HG03060 (cell line): ENCODE measurements around the gene ITGA11.

ENCODE experiments used
- ATAC-seq: cut with Tn5 transposase; IDR thresholded peaks from one replicate; pipeline ENCODE4 v1.9.1; 2021; ENCODE audit warnings: low read depth, moderate number of reproducible peaks; ENCODE audit not compliant: unreplicated experiment

ITGA11 gene

DNA sequence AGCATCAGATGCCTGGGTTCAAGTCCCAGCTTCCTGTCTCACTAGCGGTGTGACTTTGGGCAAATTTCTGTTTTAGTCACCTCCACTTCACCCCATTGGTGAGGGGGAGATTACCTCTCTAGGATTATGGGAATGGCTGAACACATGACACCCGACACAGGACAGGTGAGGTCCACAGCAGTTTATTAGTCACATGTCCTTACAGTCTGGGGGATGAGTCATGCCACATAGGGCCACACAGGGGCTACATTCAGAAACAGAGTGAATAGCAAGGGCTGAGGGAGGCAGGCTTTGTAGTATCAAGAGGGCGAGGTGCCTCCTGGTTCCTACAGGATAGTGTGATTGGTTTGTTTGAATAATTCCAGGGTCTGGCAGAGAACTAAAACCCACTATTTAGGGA, 15.2 kb upstream of the ITGA11 start:
- ATAC-seq = no peak

DNA sequence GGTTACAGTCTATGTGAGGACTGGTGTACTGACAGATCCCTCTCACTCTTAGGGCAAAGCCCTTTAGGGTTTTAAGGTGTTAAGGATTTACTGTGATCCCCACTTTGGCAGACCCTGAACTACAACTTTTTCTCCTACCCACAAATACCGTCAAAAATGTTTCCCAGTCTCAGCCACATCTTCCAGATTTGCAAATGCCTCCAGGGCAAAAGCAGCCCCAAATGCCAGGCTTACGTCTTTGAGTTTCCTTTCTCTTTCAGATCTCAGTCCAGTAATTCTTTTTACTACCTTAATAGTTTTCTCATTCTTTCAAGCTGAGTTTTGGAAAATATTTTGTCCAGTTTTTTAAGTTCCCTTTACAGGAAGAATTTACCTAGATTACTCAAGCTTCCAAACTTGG, 13.4 kb upstream of the ITGA11 start:
- ATAC-seq = no peak

DNA sequence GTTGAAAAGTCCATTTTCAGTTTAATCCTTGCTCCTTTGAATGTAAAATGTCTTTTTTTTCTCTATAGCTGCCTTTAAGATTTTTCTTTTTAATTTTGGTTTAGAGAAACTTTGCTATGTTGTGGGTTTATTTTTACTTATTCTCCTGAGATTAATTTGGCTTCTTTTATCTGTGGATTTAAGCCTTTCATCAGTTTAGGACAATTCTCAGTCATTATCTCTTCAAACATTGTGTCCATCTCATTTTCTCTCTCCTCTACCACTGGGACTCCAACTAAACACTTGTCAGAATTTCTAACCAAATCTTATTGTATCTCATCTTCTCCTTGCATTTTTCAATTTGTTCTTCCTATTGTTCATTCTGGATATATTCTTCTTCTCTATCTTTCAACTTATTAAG, 12.4 kb upstream of the ITGA11 start:
- ATAC-seq = no peak

DNA sequence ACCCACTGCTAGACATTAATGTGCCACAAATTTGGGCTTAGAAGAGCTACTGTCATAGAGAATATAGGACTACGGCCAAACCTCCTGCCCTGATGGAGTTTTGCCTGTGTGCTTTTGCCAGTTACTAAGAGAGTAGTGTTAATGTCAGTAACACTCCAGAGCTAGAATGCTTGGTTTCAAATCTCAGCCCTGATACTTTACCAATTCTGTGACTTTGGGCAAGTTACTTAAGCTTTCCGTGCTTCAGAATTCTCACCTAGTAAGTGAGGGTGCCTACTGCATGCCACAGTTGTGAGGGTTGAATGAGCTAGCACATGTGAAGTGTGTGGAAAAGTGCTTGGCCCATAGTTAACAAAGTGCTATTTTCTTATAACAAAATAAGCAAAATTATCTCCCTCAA, 10.9 kb upstream of the ITGA11 start:
- ATAC-seq = no peak

DNA sequence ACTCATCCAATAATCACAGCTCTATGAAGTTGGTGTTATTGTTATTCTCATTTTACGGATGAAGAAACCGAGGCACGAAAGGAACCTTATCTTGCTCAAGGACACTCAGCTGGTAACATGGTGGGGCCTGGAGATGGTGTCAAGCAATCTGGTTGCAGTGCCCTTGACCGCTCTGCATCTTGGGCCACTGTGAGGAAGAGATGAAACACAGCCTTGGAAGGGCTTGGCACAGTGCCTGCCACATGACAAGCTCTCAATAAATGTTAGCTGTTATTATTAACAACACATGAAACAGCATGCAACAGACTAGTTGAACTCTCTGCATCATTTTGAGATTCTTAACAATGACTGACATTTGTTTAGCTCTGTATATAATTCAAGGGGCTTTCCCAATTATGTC, 10.1 kb upstream of the ITGA11 start:
- ATAC-seq = no peak

DNA sequence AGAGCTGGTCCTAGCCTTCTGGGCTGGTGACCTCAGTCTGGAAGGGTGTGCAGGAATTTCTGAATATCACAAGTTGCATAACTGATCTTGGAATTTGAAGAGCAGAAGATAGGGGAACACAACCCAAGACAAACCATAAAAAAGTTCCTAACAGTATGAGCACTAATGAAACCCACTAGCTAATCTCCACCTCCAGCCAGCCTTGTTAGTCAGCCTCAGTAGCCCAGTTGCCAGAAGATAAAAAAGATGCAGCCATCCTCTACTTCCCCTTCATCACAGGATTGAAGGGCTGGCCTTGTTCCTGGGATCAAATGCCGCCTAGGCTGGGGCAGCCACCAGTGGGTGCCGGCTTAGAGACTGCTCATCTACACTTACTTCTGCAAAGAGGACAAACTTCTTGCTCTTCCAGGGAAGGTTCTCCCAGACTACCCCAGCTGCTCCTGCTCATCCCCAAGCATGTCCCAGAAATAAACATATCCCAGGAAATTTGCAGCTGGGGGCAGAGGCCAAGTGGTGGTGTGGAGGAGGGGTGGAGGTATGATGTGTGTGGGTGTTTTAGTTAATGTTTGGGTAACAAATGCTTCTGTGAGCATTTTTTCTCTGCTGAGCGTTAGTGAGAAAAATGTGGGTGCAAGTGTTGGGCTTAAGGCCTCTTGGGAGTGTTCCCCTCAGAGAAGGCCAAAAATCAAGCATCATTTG, 9.2 kb upstream of the ITGA11 start:
- ATAC-seq = no peak

DNA sequence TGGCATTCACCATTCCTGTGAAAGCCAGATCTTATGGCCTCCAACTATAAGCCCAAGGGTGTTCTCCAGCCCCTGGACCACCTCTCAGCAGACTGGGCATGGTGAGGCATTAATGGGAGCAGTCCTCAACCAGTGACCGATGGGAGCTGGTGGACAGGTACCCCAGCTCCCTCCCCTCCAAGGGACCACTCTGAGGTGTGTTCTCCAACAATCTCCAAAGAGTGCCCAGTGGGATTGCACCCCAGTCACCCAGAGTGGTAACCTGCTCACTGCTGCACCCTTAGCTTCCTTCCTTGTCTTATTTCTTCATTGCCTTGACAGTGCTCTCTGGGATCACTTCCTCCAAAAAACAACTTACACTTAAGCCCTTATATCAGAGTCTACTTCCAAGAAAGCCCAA, 8.2 kb upstream of the ITGA11 start:
- ATAC-seq = no peak

DNA sequence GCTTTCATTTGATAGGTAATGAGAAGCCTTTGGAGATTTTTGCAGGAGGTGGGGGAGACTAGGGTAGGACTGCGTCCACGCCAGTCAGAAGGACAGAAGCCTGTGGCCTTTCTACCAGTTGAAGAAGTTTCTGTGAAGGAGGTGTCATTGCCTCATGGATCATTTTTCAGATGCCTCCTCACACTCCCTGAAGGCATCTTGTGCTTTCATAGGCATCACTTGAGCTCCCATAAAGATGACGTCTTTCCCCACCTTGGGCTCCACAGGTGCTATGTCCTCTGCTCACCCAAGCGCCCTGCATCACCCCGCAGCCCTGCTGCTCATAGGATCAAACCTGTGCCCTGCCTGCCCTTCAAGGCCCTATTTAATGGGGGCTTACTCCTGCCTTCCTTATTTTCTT, 7.5 kb upstream of the ITGA11 start:
- no peak for ATAC-seq

DNA sequence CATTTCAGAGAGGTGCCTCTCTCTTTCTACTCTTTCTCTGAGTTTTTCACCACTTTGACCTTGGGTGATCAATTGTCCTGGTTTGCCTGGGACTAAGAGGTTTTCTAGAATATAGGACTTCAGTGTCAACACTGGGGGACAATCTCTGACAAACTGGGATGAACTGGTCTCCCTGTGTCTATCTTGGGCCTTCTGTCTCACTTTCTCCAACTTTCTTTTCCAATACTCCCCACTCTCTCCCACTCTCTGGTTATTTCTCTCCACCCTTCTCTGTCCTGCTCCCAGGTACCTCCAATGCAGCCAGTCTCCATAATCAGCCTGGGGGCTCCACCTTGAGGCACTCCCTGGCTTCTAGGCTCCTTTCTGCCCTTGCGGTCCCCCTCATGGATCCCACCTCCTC, 4.7 kb upstream of the ITGA11 start:
- no peak for ATAC-seq

DNA sequence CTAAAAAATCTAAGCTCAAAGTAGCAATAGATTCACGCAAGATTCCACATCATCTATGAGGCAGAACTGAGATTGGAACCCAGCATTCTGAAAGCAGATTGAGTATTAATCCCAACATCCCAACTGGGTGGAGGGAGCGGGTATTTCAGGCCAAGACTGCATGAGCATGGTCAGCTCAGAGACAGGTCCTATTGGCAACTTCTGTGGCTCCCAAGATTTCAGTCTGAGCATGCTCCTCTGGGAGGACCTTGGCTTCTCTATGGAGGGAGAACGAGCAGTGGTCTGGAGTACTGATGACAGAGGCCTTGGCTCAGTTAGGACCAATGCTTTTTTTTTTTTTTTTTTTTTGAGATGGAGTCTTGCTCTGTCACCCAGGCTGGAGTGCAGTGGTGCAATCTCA, 4.0 kb upstream of the ITGA11 start:
- no peak for ATAC-seq

DNA sequence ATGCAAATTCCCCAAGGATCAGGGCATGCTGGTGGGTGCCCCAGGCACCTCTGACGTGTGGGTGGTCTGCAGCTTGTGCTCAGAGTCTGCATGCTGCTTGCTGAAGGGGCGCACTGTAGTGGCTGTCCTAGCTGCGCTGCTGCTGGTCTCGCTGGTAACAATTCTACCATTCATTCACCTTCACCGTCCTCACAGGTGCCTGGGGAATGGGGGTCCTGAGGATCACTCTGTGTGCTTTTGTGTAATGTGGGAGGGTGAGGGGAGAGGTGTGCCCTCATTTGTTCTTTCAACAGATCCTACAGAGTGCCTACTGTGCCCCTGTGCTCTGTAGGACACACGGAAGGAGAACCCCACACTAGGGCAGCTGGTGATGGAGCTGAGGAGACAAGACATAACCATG, 2.1 kb upstream of the ITGA11 start:
- ATAC-seq = no peak

DNA sequence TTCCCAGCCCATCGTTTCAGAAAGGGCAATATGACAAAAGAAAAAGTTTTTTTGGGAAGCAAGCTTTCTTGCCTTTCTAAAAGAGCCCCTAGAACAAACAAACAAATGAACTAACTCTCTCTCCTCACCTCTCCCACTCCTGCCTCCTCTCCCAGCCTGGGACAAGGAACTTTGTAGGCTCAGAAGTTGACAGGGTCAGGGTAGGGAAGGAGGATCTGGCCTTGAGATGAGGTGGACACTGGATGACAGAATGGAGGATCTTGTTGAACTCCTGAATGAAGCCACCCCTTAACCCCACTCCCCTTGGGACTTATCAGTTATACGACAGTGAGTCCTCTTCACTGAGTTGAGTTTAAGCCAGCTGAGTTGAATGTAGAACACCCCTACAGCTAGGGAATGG, 1.6 kb upstream of the ITGA11 start:
- no peak for ATAC-seq

DNA sequence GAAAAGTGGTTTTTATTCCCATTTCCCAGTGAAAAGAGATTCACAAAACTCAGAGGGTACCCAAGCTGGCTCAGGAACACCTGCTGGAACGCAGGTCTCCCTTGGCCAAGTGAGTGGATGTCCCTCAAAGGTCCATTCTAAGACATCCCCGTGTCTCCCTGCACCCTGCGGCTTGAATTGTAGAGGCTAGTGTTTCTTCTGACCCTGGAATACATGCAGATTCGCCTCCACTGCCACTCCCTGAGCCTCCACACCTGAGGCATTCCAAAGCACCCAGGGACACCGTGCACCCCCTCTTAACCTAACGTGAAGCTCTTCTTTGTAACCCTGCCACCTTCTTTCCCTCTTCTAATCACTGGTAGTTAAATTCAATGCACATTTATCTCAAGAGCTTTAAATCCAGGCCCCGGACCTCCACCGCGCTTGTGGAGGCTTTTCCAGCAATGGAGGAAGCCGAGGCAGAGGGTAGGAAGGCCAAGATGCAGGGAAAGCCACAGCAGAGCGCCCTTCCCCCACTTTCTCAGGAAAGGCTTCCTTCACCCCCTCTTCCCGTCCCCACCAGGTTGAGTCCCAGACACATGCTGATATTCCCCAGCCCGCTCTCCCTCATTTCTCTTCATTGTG, 590 bp upstream of the ITGA11 start:
- no peak for ATAC-seq

DNA sequence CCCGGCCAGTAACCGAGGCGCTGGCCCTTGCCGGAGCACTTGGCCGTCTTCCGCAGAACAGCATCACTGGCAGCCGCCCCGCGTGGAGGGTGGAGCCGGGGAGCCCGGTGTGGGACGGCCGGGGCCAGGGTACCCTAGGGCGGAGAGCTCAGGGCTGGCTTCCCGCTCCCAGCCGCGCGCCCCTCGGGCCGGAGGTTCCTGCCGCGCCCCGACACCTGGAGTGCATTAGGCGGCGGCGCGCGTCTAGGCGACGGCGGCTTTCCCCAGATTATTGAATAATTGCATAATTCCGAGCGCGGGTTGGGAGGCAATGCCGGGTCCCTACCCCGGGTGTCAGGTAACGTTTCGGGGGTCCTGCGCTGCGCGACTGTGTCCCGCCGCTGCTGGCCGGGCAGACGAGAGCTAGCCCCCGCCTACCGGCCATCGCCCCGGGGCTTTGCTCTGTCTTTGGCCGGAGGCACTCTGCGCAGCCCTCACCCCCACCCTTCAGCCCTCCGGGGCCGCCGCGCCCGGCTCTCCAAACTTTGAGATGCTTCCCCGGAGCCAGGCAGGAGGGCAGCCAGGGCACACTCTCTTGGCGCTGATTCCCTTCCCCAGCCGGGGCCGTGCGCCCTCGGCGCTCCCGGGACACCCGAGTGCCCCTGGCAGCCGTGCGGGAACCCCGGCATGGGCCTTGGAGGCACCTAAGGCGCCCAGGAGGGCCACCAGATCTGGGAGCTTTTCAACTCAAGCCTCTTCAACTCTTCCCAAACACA, 749 bp downstream of the ITGA11 start:
- ATAC-seq = no peak

DNA sequence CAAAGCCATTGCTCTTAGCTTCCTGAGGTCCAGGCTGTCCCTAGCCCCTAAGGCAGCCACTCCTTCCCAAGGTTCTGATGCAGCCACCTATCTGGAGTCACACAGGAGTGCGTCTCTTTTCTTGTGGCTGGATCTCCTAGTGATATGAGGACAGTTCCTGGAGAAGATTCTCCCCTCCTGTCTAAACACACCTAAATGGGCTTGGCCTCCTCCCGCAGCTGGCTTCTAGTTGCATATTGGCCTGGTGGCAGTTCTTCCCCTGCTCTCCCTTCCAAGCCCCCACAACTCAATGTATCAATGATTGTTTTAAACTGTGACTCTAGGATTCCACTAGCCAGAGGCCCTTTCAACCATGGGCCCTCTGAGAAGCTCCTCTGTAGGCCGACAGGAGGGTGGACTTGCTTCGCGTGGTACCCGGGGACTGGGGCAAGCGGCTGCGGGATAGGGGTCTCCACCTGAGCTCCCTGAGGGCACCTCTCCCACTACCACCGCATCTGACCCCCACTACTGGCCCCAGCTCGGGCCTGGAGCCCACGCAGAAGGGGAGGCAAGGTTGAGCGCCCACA, 1.4 kb downstream of the ITGA11 start:
- no peak for ATAC-seq

DNA sequence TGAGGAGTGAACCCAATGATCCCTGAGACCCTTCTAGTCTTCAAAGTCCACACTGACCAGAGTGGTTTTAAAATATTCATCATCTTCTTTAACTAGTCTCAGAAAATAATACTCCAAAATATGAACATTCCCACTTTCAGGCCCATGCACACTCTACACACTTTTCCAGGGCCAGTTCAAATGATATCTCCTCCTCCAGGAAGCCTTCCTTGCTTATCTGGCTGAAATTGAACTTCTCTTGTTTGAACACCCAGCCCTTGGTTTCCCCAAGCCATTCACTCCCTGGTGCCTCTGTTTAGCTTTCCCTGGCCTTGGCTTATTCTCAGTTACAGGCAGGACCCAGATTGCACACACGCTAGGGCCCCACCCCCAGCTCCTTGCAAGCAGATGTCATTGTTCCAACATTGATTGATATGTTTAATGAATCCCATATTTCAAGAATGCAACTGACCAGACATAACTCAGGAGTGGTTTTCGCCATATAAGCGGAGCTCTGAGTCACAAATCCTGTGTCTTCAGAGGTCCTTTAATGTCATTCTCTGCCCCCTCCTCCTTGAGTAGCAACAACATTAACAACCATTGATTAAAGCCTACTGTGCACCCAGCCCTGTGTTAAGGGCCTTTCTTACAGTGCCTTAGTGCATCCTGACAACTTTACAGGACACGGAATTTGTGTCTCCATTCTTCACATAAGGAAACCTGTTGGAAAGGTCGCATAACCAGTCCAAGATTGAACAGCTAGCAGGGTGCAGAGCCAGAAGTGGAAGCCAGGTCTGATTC, 2.1 kb downstream of the ITGA11 start:
- ATAC-seq = no peak

DNA sequence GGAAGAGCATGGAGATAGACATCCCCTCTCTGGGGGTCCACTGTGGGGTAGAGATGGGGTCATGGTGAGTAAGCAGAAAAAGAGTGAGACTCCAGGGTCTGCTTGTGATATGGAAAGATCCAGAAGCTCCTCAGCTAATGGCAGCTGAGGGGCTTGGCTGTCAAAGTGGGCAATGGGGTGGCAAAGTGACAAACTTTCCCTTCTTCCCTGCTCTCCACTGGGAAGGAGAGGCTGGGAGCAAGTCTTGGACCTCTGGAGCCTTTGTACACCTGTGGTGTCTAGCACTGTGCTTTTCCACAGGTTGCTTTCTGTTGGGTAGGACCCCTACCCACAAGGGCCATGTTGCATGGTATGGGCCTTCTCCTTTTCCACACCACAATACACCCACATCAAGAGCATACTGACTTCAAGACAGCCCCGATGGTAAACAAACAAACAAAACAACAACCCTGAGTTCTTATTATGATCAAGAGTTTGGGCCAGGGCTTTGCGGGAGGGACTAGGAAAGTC, 3.5 kb downstream of the ITGA11 start:
- ATAC-seq = no peak

DNA sequence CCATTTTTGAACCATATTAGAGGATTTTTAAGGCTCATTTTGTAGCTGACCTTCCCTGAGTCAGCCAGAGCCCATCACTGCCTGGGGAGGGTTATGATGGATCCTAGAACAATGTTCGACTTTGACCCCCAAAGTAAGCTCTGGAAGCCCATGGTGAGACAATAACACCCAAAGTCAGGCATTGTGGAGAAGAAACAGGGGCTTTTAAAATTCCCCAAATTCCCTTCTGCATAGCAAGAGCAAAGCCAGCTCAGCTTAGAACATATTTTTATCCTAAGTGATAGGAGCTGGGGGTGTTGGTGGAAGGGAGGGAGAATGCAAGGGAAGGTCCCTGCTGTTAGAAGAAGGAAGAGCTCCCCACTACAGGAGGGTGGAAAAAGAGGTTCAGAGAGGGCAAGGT, 4.0 kb downstream of the ITGA11 start:
- ATAC-seq = no peak

DNA sequence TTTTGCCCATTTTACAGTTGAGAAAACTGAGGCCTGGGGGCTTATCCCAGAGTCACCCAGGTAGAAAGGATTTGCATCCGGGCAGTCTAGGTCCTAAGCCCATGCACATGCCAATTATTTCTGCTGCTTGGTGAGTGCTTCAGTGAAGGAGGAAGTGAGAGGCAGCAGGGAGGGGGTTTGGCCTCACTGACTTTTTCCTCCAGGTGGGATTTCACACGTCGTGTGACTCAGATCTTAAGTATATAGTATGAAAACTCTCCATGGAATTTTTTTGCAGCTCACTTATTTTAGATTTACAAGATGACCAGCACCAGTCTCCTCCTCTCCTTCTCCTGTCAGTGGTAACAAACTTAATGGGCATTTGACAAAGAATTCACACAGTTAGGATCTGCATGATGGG, 4.6 kb downstream of the ITGA11 start:
- no peak for ATAC-seq

DNA sequence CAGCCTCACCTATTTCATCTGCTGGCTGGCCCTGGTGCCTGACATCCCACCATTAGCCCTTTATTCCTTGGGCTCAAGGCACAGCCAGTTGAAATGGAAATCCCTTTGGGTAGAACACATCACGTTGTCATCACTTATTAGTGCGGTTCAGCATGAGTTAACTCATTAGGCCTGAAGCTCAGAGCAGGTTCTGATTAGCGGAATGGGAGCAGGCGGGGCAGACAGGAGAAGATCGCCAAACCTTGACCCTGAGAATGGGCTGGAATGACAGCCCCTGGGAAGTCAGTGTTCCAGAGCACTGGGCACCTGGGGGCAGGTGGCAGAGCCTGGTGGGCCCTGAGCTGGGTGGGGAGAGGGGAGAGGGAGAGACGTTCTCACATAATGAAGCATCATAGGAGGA, 5.8 kb downstream of the ITGA11 start:
- ATAC-seq = no peak
